ENCODE results near the gene CIB4. TPM values are rescaled to one million over a fixed set of nuclear protein-coding genes. Genes with fewer than 3 reads are reported as not detected.

The CIB4 gene
- total RNA-seq, 2 donors from 2014 or later = not detected

GRCh38 chr2:26629751-26630150, 11.4 kb downstream of the CIB4 start:
- DNase-seq = no peak
- no peak for ATAC-seq
- intact Hi-C loops (cut with DNase I, micrococcal nuclease) = no loop called here

DNA sequence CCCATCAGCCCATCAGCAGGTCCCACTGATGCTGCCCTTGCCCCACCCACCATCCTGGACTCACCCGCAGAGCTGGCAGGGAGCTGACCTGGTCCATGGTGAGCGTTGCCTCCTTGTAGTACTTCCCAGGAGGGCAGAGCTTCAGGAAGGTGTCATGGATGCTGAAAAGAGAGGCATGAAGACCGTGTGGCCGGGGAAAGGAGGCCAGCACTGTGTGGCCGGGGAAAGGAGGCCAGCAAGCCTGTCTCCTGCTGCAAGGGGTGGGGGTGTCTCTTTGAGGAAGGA, 11.9 kb downstream of the CIB4 start:
- intact Hi-C loops (cut with DNase I, micrococcal nuclease) = no loop called here
- DNase-seq (no peak), ATAC-seq (no peak)

DNA sequence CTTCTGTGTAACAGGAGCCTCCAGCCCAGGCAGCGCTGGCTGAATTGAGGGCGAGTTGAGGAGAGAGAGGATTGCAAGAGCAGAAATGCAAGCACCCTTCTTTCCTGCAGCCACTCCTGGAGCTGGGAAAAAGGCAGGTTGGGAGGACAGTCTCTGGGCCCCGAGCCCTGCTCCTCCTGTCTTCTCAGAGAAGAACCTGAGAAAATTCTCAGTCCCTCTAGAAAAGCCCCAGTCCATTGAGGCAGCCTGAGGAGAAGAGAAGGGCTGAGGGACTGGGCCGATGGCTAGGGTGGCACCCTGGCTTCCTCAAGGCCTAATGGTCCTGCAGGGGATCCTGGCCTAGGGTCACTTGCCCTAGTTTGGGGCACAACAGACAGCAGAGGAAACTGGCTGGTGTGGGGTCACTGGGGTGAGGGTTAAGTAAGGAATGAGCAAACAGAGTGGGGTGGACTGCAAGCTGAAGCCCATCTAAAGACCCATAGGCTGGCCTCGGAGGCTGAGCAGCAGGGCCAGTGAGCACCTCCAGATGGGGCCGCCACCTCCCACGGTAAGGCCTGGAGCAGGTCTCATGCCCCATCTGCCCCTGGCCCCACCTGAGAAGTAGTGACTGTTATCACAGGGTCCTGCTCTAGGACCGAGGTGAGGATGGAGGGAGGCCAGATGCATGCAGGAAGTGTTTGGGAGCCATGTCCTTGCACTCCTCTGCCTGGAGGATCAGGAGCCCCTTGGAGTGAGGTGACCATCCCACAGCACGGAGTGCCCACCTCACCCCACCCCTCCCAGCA, 12.4 kb downstream of the CIB4 start:
- ATAC-seq (no peak), DNase-seq (no peak)
- intact Hi-C loops (cut with DNase I, micrococcal nuclease) = no loop called here

DNA sequence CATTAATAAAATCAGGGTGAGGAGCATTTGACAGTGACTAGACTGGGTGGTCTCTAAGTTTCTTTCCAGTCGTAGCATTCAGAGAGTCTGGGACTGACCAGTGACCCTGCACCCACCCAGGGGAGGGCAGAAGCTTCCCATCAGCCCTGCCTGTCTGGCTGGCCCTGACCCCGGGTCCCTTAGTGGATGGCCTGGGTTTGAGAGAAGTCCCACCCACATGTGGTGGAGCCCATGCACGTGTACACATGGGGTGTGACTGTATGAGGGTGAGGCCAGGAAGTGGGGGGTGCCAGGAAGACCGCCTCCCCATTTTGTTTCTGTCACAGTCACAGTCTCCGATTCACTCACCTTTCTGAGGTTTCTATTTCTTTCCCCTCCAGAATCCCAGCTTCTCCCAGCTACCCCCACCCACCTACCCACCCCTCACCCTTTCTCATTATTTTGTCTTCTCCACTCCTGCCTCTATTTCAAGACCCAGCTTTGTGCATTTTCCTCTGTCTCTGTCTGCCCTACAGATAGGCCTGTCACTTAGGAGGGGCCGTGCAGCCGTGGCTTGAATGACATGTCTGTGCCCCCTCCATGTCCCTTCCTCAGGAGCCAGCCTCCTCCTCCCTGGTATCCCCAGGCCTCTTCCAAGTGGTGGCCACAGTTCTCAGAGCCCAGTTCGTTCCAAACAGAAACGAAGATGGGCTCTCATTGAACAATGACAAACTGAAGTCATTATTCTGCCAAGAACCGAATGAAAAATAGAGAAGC, 13.6 kb downstream of the CIB4 start:
- intact Hi-C loops (cut with DNase I, micrococcal nuclease) = no loop called here
- DNase-seq = no peak
- no peak for ATAC-seq

- DNase-seq = no peak
- no peak for ATAC-seq
- intact Hi-C loops (cut with DNase I, micrococcal nuclease) = no loop called here
These were observed 14.6 kb downstream of the CIB4 start for GRCh38 chr2:26626606-26627005.

GRCh38 chr2:26623541-26624495, 17.3 kb downstream of the CIB4 start:
- DNase-seq (peak in 1 of 2 donors; percentile 16), ATAC-seq (peak; percentile 67)
- intact Hi-C loops (cut with DNase I, micrococcal nuclease) = no loop called here

DNA sequence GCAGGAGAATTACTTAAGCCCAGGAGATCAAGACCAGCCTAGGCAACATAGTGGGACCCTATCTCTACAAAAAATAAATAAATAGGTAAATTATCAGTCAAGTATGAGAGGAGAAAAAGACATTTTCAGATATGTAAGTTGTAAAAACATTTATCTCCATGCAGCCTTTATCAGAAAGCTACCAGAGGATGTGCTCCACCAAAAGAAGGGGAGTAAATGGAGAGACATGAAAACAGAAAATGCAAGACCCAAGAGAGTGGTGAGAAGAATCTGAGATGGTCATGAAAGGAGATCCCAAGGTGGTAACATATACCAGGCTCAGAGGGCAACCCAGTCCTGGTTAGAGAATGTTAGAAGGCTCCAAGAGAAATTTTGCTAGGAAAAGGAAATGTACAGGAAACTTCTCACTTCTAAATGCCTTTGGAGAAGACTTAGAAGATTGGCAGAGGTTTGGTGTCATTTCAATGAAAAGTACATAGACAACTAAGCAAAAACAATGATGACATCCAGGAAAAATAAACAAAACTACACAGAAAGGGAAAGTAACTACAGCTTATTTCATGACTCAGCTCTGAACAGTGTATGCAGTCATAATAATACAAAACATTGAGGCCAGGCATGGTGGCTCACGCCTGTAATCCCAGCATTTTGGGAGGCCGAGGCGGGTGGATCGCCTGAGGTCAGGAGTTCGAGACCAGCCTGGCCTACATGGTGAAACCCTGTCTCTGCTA, 19.5 kb downstream of the CIB4 start:
- DNase-seq = no peak
- ATAC-seq = no peak
- intact Hi-C loops (cut with DNase I, micrococcal nuclease) = no loop called here

GRCh38 chr2:26620031-26620605, 21.0 kb downstream of the CIB4 start:
- ATAC-seq (no peak), DNase-seq (no peak)
- intact Hi-C loops (cut with DNase I, micrococcal nuclease) = no loop called here

DNA sequence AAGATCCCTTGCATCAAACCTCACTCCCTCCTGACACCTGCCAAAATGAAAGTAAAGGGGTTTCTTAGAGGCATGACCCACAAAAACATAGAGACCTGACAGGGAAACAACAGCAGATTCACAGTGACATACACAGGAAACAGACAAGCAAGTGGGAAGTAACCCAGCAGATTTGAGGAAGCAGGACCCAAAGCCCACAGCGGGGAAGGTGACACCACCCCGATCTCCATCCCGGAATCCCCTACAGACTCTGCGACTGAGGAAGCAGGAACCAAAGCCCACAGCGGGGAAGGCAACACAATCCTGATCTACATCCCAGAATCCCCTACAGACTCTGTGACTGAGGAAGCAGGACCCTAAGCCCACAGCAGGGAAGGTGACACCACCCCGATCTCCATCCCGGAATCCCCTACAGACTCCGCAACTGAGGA, 21.6 kb downstream of the CIB4 start:
- intact Hi-C loops (cut with DNase I, micrococcal nuclease) = no loop called here
- DNase-seq (no peak), ATAC-seq (no peak)

- DNase-seq (no peak), ATAC-seq (no peak)
- intact Hi-C loops (cut with DNase I, micrococcal nuclease) = no loop called here
These were observed 22.1 kb downstream of the CIB4 start for GRCh38 chr2:26619096-26619495.

DNA sequence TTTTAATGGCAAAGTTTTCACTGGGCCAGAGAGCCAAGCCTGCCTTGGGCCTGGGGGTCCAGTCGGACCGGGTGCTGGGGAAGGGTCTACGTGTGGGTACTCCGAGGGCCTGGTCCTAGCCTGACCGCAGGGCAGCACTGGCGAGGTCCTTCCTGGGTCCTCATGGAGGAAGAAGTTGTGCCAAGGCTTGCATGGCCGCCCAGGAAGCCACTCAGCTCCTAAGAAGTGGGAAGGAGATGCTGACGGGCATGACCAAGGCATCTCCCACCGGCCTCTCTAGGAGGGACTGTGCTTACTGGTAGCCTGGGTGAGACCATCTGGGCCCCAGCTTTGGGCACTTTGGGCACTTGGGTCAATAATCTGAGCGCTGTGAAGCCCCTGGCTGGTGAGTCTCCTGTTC, 22.6 kb downstream of the CIB4 start:
- DNase-seq (no peak), ATAC-seq (no peak)
- intact Hi-C loops (cut with DNase I, micrococcal nuclease) = no loop called here

- ATAC-seq = no peak
- DNase-seq = no peak
- intact Hi-C loops (cut with DNase I, micrococcal nuclease) = no loop called here
These were observed 23.5 kb downstream of the CIB4 start for GRCh38 chr2:26617588-26618083.

DNA sequence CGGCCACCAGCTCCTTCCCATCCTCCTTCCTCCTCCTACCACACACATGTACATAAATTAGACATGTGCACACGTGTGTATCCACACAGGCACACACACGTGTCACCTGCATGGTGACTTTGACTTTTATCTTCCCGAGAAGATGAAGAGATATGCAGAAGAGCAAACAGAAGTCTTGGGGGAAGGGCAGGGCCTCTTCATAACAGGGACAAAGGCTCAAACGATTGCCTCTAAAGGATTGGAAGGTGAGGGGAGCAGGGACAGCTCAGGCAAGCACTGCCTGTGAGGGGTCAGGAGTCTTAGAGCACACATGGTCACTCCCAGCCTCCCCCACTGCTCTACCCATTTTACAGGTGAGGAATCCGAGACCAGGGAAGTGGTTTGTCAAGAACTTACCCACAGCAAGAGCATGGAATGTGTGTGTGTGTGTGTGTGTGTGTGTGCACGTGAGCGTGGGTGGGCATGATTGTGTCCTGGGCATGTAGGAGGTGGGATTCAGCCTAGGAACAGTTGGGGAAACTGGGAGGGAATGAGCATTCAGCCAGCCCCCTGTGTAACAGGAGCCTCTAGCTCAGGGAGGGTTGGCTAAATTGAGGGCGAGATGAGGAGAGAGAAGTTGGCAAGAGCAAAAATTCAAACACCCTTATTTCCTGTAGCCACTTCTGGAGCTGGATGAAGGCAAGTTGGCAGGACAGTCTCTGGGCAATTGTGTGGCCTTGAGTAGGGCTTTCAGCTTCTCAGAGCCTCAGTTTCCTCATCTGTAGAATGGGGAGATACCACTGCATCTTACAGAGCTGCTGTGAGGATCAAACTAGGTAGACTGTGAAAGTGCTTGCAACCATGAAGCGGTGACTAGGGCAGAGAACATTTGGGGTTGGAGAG, 24.2 kb downstream of the CIB4 start:
- intact Hi-C loops (cut with DNase I, micrococcal nuclease) = no loop called here
- ATAC-seq (no peak), DNase-seq (no peak)

DNA sequence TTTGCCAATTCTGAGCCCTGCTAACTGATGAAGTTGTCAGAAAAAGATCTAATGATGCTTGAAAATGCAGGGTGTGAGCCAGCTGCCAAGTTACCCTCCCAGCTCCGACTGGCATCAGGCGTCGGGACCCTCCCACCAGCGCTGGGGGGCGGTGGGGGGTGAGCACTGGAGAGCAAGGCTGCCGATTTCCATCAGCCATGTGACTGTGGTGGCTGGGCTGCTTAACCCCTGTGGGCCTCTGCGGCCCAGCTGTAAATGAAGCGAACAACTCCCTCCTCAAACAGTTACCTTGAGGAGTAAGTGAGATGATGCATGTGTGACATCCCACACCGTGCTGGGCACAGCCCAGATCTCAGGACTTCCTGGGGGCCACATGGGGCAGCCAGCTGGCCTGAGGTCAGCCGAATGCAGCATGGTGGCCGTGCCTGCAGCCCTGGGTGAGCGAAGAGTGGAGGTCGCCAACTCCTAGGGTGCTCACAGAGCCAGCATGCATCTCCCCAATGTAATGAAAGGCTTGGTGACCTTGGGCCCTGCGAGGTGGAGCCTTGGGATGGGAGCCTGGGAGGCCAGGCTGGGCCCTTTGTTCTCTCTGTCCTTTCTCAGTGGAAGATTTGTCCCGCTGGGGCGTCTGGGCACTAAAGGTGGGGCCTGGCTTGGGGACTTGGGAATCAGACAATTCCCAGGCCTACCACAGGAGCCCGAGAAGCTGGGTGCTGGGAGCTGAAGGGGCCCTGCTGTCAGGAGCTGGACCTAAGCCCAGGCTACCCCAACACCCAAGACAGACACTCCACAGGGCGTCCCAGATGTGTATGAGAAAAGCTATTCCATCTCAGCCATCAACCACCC, 25.1 kb downstream of the CIB4 start:
- ATAC-seq = no peak
- intact Hi-C loops (cut with DNase I, micrococcal nuclease) = no loop called here
- DNase-seq = no peak

GRCh38 chr2:26615336-26615859, 25.8 kb downstream of the CIB4 start:
- DNase-seq = no peak
- intact Hi-C loops (cut with DNase I, micrococcal nuclease) = no loop called here

More at GRCh38 chr2:26615336-26615859, 25.8 kb downstream of the CIB4 start:
- no peak for ATAC-seq

Data from left colon (tissue), 2 donors.